GM12875 (cell line): Measurements from ENCODE around the gene SLU7.

ENCODE experiments used
- H3K4me3 ChIP-seq: one replicate; pipeline ENCODE4 v1.5.1; 2011; ENCODE audit warnings: low read depth, low read length, control low read depth
- CTCF ChIP-seq: IDR thresholded peaks from 2 replicates; pipeline ENCODE4 v1.5.1; 2011; ENCODE audit warnings: low read depth, mild to moderate bottlenecking, control low read depth, inconsistent platforms, low read length, moderate library complexity, borderline replicate concordance; ENCODE audit not compliant: insufficient read depth

Gene SLU7

DNA sequence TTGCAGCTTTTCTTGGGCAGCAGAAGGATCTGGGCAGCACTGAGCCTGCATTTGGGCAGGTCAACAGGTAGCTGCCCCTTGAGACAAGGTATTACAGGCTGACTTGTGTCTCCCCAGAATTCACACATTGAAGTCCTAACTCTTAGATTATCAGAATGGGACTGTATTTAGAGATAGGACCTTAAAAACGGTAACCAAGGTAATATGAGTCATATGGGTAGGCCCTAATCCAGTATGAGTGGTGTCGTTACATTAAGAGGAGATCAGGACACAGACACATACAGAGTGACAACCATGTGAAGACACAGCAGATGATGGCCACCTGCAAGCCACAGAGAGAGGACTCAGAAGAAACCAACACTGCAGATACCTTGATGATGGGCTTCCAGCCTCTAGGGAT lies 51.6 kb downstream of the SLU7 start:
- H3K4me3 ChIP-seq, result no peak overlapping the region
- TF ChIP-seq CTCF, result no peak

GRCh38 chr5:160366230-160366629 lies 52.7 kb downstream of the SLU7 start:
- no peak for TF ChIP-seq CTCF
- H3K4me3 ChIP-seq, result no peak overlapping the region

DNA sequence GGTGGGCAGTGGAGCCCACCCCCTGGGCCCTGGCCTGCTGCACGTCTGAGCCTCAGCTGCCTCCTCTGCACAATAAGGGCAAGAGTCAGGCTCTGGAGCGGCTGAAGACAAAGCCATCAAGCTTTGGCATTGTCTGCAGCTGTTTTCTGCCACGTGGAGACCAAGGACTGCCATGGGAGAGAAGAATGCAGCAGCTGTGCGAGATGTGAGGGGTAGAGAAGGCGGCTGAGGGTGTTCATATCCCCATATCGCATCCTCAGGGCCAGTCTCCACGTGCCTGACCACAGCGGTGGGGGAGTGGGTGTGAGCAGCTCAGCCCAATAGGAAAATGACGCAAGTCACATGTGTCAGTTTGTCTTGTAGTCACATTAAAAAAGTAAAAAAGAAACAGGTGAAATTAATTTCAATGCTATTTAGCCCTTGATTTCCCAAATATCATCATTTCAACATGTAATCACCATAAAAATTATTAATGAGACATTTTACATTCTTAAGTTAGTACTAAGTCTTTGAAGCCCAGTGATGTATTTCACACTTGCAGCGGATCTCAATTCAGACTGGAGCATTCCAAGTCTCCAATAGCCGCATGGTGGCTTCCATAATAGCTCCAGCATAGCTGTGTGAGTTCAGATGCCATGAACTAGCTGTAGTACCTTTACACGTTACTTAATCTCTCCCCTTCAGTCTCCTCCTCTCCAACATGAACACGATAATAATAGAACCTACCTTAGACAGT lies 55.1 kb downstream of the SLU7 start:
- no peak for TF ChIP-seq CTCF
- H3K4me3 ChIP-seq, result no peak overlapping the region

- TF ChIP-seq CTCF, result no peak
Measured at GRCh38 chr5:160363211-160363610, 55.7 kb downstream of the SLU7 start.

DNA sequence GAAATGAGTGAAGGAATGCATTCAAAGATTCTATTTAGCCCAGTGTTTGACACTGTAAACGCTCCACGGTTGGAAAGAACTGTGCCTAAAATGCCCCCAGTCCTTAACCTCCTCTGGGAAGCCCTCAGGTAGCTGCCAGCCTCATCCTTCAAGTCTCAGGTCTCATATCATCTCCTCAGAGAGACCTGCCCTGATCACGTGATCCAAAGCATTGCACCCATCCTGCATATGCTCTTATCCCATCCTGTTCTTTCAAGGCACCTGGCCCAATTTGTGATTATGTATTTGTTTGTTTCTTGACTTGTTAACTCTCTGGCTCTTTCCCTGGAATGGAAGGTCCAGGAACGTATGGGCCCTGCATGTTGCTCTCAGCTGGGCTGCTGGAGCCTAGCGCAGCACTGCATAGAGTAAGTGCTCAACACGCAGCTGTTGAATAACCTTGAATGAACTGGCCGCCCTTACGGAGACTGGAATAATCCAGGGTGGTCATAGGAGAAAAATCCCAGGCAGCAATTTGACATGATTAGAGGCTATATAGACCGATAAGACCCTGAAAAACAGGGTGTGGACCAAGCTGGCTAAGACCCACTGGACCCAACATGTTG lies 57.2 kb downstream of the SLU7 start:
- no peak overlapping the region for H3K4me3 ChIP-seq
- no peak for TF ChIP-seq CTCF

More at GRCh38 chr5:160363211-160363610, 55.7 kb downstream of the SLU7 start:
- H3K4me3 ChIP-seq, result no peak overlapping the region

- no peak for TF ChIP-seq CTCF
- H3K4me3 ChIP-seq, result no peak overlapping the region
Measured at GRCh38 chr5:160360310-160360709, 58.6 kb downstream of the SLU7 start.

- H3K4me3 ChIP-seq, result no peak overlapping the region
- TF ChIP-seq CTCF, result no peak
Measured at GRCh38 chr5:160359816-160360215, 59.1 kb downstream of the SLU7 start.
